HepG2 (cell line): ENCODE data around the gene LDLRAD4.

Experiments used
- CHD2 ChIP-seq: IDR thresholded peaks from 2 replicates; pipeline ENCODE4 v1.6.1; 2011; ENCODE audit warnings: low read depth, low read length, improper control_type of control experiment
- CTCF ChIP-seq: sonication (generic); formaldehyde crosslinking; IDR thresholded peaks from 2 replicates; pipeline ENCODE4 v1.5.0; 2020; ENCODE audit warnings: mild to moderate bottlenecking, missing genetic modification reagents, moderate library complexity
- HOXA5 ChIP-seq: sonication (generic); formaldehyde crosslinking; IDR thresholded peaks from 2 replicates; pipeline ENCODE4 v1.4.0; 2020; ENCODE audit warnings: missing genetic modification reagents
- SUZ12 ChIP-seq: fragments of 150-350 bp; IDR thresholded peaks from 2 replicates; pipeline ENCODE4 v1.6.1; 2014; ENCODE audit warnings: low read depth, low read length

- TF ChIP-seq SUZ12, result no peak
- no peak for TF ChIP-seq CTCF
- no peak for TF ChIP-seq HOXA5 (CRISPR knock-in tag)
- no peak for TF ChIP-seq CHD2
Observed at GRCh38 chr18:13480571-13481255, 262.2 kb downstream of the LDLRAD4 start.
